ENCODE results near the gene PFKM. TPM values are rescaled to one million over a fixed set of nuclear protein-coding genes. Genes with fewer than 3 reads are reported as not detected.
"Not testable (repeated sequence)": the region's sequence is repeated elsewhere in the genome, so short reads cannot be mapped to it uniquely, and the experiment has no call there.

Gene PFKM
- total RNA-seq, 6 experiments from 2014 or later: 67.7 to 87.1 (median 73.3) TPM

DNA sequence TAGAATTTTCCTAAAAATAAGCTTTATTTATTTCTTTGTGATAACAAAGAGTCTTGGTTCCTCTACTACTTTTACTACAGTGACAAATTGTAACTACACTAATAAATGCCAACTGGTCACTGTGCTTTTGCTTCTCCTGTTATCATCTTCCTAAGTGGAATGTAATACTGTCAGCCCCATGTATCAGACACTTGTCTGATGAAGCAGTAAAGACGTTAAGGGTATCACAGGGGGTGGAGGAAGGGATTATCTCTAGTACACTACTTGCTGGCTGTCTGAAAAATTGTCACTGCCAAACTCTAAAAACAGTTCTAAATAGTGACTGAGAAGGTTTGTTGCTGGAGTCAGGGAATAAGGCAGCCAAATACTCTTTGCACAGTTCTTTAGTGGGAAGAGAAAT, 26.8 kb downstream of the PFKM start:
- no peaks in the 10 kb centered on the region for H3K9me3 Mint-ChIP-seq
- H3K36me3 Mint-ChIP-seq (ENCODE audit: low read depth): peaks cover 20% of the 10 kb centered on the region
- DNase-seq: no peak
- no peak overlapping the region for H3K27ac Mint-ChIP-seq
- no peak overlapping the region for H3K4me3 Mint-ChIP-seq
- H3K4me1 Mint-ChIP-seq (ENCODE audit: low read depth): no peaks in the 10 kb centered on the region
- TF ChIP-seq, protein P1, sequence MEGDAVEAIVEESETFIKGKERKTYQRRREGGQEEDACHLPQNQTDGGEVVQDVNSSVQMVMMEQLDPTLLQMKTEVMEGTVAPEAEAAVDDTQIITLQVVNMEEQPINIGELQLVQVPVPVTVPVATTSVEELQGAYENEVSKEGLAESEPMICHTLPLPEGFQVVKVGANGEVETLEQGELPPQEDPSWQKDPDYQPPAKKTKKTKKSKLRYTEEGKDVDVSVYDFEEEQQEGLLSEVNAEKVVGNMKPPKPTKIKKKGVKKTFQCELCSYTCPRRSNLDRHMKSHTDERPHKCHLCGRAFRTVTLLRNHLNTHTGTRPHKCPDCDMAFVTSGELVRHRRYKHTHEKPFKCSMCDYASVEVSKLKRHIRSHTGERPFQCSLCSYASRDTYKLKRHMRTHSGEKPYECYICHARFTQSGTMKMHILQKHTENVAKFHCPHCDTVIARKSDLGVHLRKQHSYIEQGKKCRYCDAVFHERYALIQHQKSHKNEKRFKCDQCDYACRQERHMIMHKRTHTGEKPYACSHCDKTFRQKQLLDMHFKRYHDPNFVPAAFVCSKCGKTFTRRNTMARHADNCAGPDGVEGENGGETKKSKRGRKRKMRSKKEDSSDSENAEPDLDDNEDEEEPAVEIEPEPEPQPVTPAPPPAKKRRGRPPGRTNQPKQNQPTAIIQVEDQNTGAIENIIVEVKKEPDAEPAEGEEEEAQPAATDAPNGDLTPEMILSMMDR (IDR thresholded peaks at IDR 0.05): no peak
- H3K27me3 Mint-ChIP-seq (ENCODE audit: insufficient read depth): peaks cover 1% of the 10 kb centered on the region; the same call in 1 of the 2 replicates

DNA sequence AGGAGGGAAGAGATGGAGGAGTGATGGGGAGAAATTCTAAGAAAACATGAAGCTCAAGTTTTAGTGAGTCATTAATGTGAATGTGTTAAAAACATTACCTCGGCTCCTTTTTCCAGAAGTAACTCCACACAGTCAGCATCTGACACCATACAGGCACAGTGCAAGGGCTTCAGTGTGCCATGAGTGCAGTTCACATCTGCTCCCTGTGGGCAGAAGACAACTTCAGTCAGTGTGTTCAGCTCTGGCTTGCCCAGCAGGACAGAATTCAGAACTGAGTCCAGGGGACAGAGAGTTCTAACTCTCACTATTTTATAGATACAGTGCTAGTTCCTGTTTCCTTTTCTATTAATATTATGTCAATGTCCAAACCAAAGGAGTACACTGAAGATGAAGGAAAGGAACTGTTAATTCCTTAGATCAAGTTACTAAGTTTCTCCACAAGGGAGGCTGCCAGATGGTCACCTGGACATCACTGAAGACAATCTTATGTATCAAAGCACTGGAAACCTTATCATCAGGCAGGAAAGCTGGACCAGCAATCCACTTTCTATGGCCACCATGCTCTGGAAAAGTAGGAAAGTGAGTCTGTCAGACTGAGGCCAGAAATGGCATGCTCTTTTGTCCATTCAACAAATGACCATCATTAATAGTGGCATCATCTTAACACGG, 32.1 kb downstream of the PFKM start:
- TF ChIP-seq, protein P1 (IDR thresholded peaks at IDR 0.05): no peak
- Mint-ChIP-seq H3K36me3 (ENCODE audit: low read depth) (peaks cover 10% of the 10 kb centered on the region; the same call in 1 of the 2 replicates), H3K27ac (0 out of 2 replicates have a peak overlapping the region, but pooled peaks have one; percentile 24), H3K9me3 (no peaks in the 10 kb centered on the region), H3K27me3 (ENCODE audit: insufficient read depth) (no peaks in the 10 kb centered on the region), H3K4me3 (no peak overlapping the region), H3K4me1 (ENCODE audit: low read depth) (peaks cover 25% of the 10 kb centered on the region)
- no peak for DNase-seq

DNA sequence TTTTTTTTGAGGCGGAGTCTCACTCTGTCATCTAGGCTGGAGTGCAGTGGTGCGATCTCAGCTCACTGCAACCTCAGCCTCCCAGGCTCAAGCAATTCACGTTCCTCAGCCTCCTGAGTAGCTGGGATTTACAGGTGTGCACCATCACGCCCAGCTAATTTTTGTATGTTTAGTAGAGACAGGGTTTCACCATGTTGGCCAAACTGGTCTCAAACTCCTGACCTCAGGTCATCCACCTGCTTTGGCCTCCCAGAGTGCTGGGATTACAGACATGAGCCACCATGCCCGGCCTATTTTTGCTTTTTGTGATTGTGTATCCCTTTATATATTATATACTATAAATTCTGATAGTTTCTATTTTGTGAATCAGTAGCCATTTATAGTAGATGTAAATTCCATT, 36.6 kb downstream of the PFKM start:
- Mint-ChIP-seq H3K36me3 (ENCODE audit: low read depth) (peaks cover 10% of the 10 kb centered on the region; the same call in 1 of the 2 replicates), H3K4me1 (ENCODE audit: low read depth) (peaks cover 46% of the 10 kb centered on the region)
- DNase-seq; H3K4me3 Mint-ChIP-seq; H3K9me3 Mint-ChIP-seq; H3K27ac Mint-ChIP-seq; H3K27me3 Mint-ChIP-seq (ENCODE audit: insufficient read depth): not testable (repeated sequence)

DNA sequence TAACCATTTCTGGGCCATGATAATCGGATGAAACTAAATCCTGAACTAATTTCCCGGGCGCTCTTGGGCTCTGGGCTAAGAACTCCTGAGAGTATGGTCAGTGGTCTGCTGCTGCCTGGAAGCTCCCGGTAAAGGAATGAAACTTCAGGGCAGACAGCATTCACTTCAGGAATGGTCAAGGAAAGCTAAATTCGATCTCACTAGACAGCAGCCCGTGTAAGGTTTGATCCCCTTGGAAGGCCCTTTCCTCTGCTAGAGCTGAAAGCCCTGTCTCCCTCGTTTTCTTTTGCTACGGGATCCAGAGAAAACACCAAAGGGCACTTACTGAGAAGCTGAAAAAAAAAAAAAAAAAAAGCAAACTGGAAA, 37.5 kb downstream of the PFKM start:
- TF ChIP-seq, protein P1 (IDR thresholded peaks at IDR 0.05): no peak
- Mint-ChIP-seq H3K4me3 (peak overlapping the region; percentile 96), H3K9me3 (no peaks in the 10 kb centered on the region), H3K36me3 (ENCODE audit: low read depth) (peaks cover 10% of the 10 kb centered on the region; the same call in 1 of the 2 replicates), H3K27ac (peak overlapping the region; percentile 91), H3K4me1 (ENCODE audit: low read depth) (peaks cover 46% of the 10 kb centered on the region), H3K27me3 (ENCODE audit: insufficient read depth) (peaks cover 5% of the 10 kb centered on the region; the same call in 1 of the 2 replicates)
- no peak for DNase-seq

DNA sequence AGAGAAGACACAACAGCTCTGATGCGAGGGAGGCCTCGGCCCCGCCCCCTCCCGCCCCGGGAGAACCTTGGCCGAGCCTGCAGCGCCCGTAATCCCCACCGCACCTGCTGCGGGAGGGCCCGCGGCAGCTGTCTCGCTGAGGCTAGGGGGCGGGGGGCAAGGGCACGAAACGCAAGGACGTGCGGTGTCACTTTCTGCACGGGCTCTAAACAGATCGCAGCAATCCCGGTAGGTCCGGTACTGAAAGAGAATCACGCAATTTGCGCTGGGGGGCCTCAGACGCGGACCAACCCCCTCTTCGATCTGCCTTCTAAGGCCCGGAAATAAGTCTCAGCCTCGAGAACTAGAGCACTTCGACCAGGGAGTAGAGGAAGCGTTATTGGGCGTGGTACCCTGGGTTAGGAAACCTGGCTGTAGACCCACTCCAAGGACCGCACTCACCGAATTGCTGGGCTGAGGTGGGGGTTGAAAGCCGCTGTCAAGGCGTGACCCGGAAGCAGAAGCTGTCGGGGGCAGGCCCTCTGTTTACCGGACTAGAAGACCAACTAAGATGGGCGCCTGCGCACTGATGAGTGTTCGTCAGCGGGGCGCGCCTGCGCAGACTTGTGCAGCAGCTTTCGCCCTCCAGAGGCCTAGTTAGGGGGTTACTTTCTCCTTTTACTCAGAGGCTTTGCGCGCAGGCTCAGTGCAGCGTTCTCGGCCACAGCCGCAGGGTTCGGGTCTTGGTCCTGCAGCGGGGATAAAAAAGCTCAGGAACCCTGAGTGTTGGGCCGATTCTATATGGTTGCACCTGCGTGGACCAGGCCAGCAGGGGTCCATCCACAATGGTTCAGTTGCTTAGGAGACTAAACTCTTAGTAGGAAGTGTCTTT, 38.1 kb downstream of the PFKM start, which contains the start of gene ASB8:
ASB8 (minus strand) TSS at position 498 of the 871 bp plus-strand sequence. CDS start 4,019 bp downstream, outside the sequence.
- H3K27ac Mint-ChIP-seq: peak within 1 kb of the TSS; percentile 91
- peaks cover 5% of the 10 kb centered on the region; the same call in 1 of the 2 replicates for H3K27me3 Mint-ChIP-seq (ENCODE audit: insufficient read depth)
- no peaks in the 10 kb centered on the region for H3K9me3 Mint-ChIP-seq
- H3K36me3 Mint-ChIP-seq (ENCODE audit: low read depth): peaks cover 10% of the 10 kb centered on the region; the same call in 1 of the 2 replicates
- peaks cover 42% of the 10 kb centered on the region for H3K4me1 Mint-ChIP-seq (ENCODE audit: low read depth)
- H3K4me3 Mint-ChIP-seq: peak within 1 kb of the TSS; percentile 96
- TF ChIP-seq, protein P1 (IDR thresholded peaks at IDR 0.05): peak; percentile 69
- peak; percentile 96 for DNase-seq

All from HFFc6 (cell line).